ENCODE data around the gene PFKM.
"Not testable (repeated sequence)": the region's sequence is repeated elsewhere in the genome, so short reads cannot be mapped to it uniquely, and the experiment has no call there.

DNA sequence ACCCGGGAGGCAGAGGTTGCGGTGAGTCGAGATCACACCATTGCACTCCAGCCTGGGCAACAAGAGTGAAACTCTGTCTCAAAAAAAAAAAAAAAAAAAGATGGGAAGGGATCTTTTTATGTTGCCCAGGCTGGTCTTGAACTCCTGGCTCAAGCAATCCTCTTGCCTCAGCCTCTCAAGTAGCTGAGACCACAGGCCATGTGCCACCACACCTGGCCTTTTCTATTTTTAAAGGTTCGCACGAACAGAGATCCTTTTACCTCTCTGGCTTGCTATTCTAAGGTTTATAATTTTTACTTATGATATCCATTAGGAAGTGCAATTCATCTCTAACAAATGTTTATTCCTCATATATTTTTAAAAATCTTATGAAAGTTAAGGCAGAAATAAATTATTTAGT is 6.4 kb downstream of the PFKM start:
- TF ChIP-seq ZNF263 (CRISPR knock-in tag; IDR thresholded peaks at IDR 0.05; ENCODE audit: borderline replicate concordance); EGR1 (conservative IDR thresholded peaks at IDR 0.05); ZNF699 (CRISPR knock-in tag; IDR thresholded peaks at IDR 0.05; ENCODE audit: insufficient replicate concordance); ZSCAN32 (CRISPR knock-in tag; IDR thresholded peaks at IDR 0.05); KLF10 (CRISPR knock-in tag; IDR thresholded peaks at IDR 0.05); RBFOX2 (IDR thresholded peaks at IDR 0.05; ENCODE audit: low read depth, low read length); KLF13 (tag; IDR thresholded peaks at IDR 0.05; ENCODE audit: borderline replicate concordance, low read depth): not testable (repeated sequence)
- TF ChIP-seq, protein P1, sequence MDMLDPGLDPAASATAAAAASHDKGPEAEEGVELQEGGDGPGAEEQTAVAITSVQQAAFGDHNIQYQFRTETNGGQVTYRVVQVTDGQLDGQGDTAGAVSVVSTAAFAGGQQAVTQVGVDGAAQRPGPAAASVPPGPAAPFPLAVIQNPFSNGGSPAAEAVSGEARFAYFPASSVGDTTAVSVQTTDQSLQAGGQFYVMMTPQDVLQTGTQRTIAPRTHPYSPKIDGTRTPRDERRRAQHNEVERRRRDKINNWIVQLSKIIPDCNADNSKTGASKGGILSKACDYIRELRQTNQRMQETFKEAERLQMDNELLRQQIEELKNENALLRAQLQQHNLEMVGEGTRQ (CRISPR knock-in tag; IDR thresholded peaks at IDR 0.05) = not testable (repeated sequence)
- TF ChIP-seq, protein P2, sequence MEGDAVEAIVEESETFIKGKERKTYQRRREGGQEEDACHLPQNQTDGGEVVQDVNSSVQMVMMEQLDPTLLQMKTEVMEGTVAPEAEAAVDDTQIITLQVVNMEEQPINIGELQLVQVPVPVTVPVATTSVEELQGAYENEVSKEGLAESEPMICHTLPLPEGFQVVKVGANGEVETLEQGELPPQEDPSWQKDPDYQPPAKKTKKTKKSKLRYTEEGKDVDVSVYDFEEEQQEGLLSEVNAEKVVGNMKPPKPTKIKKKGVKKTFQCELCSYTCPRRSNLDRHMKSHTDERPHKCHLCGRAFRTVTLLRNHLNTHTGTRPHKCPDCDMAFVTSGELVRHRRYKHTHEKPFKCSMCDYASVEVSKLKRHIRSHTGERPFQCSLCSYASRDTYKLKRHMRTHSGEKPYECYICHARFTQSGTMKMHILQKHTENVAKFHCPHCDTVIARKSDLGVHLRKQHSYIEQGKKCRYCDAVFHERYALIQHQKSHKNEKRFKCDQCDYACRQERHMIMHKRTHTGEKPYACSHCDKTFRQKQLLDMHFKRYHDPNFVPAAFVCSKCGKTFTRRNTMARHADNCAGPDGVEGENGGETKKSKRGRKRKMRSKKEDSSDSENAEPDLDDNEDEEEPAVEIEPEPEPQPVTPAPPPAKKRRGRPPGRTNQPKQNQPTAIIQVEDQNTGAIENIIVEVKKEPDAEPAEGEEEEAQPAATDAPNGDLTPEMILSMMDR (IDR thresholded peaks at IDR 0.05 in 2 of 3, conservative IDR thresholded peaks at IDR 0.05 in 1 of 3; ENCODE audit: insufficient read depth in 2 of 3, low read depth in 1 of 3, low read length in 3 of 3) = not testable (repeated sequence)
- TF ChIP-seq, protein P3, sequence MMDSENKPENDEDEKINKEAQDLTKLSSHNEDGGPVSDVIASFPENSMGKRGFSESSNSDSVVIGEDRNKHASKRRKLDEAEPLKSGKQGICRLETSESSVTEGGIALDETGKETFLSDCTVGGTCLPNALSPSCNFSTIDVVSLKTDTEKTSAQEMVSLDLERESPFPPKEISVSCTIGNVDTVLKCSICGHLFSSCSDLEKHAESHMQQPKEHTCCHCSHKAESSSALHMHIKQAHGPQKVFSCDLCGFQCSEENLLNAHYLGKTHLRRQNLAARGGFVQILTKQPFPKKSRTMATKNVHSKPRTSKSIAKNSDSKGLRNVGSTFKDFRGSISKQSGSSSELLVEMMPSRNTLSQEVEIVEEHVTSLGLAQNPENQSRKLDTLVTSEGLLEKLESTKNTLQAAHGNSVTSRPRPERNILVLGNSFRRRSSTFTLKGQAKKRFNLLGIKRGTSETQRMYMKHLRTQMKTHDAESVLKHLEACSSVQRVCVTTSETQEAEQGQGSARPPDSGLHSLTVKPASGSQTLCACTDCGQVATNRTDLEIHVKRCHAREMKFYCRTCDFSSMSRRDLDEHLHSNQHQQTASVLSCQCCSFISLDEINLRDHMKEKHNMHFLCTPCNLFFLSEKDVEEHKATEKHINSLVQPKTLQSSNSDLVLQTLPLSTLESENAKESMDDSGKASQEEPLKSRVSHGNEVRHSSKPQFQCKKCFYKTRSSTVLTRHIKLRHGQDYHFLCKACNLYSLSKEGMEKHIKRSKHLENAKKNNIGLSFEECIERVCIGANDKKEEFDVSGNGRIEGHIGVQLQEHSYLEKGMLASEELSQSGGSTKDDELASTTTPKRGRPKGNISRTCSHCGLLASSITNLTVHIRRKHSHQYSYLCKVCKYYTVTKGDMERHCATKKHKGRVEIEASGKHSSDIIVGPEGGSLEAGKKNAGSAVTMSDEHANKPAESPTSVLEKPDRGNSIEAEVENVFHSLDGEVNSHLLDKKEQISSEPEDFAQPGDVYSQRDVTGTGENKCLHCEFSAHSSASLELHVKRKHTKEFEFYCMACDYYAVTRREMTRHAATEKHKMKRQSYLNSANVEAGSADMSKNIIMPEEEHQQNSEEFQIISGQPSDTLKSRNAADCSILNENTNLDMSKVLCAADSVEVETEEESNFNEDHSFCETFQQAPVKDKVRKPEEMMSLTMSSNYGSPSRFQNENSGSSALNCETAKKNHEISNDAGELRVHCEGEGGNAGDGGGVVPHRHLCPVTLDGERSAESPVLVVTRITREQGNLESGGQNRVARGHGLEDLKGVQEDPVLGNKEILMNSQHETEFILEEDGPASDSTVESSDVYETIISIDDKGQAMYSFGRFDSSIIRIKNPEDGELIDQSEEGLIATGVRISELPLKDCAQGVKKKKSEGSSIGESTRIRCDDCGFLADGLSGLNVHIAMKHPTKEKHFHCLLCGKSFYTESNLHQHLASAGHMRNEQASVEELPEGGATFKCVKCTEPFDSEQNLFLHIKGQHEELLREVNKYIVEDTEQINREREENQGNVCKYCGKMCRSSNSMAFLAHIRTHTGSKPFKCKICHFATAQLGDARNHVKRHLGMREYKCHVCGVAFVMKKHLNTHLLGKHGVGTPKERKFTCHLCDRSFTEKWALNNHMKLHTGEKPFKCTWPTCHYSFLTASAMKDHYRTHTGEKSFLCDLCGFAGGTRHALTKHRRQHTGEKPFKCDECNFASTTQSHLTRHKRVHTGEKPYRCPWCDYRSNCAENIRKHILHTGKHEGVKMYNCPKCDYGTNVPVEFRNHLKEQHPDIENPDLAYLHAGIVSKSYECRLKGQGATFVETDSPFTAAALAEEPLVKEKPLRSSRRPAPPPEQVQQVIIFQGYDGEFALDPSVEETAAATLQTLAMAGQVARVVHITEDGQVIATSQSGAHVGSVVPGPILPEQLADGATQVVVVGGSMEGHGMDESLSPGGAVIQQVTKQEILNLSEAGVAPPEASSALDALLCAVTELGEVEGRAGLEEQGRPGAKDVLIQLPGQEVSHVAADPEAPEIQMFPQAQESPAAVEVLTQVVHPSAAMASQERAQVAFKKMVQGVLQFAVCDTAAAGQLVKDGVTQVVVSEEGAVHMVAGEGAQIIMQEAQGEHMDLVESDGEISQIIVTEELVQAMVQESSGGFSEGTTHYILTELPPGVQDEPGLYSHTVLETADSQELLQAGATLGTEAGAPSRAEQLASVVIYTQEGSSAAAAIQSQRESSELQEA (IDR thresholded peaks at IDR 0.05; ENCODE audit: low read depth) = not testable (repeated sequence)
